H1 (cell line): ENCODE results near the gene WDR7. TPM values are rescaled to one million over a fixed set of nuclear protein-coding genes. Genes with fewer than 3 reads are reported as not detected.

Experiments
- CTCF ChIA-PET: fragments of 300-600 bp; sonication (Branson Sonifier 250); formaldehyde crosslinking; loops from one replicate; lab custom pipeline; 2021; ENCODE audit not compliant: partially characterized antibody; lab: Charles Lee
- POLR2A ChIA-PET: fragments of 300-600 bp; sonication (Branson Sonifier 250); formaldehyde crosslinking; loops from one replicate; lab custom pipeline; 2021; ENCODE audit warnings: inconsistent platforms; ENCODE audit not compliant: partially characterized antibody; lab: Charles Lee
- DNase-seq, 2 experiments: peaks; one replicate each; pipeline versions ENCODE4 v3.0.0 to v3.0.0-alpha.2; 2010 to 2022; ENCODE audit warnings: low spot score in 2 of 2, low read depth in 1 of 2, mixed read lengths in 1 of 2
- FAIRE-seq: peaks from 2 replicates; lab custom pipeline; 2011; peaks lifted over from hg19 to GRCh38; lab: Jason Lieb, UNC
- H2AFZ ChIP-seq: 2 replicates; pipeline ENCODE4 v1.8.1; 2012; ENCODE audit warnings: low read length, inconsistent platforms
- H2AK5ac ChIP-seq: 2 replicates; pipeline ENCODE4 v1.6.1; 2013; ENCODE audit warnings: low read depth, low read length
- H2BK120ac ChIP-seq: replicated peaks from 2 replicates; pipeline ENCODE3; 2013; ENCODE audit warnings: low read depth, low read length, inconsistent platforms
- H2BK12ac ChIP-seq: 2 replicates; pipeline ENCODE4 v1.6.1; 2013; ENCODE audit warnings: low read depth, low read length
- H2BK15ac ChIP-seq: 2 replicates; pipeline ENCODE4 v1.6.1; 2013; ENCODE audit warnings: low read length
- H2BK20ac ChIP-seq: 2 replicates; pipeline ENCODE4 v1.6.1; 2013; ENCODE audit warnings: low read length
- H2BK5ac ChIP-seq: 2 replicates; pipeline ENCODE4 v1.6.1; 2013; ENCODE audit warnings: low read depth, low read length
- H3K14ac ChIP-seq: 2 replicates; pipeline ENCODE4 v1.6.1; 2013; ENCODE audit warnings: inconsistent platforms; ENCODE audit not compliant: insufficient read length
- H3K18ac ChIP-seq: 2 replicates; pipeline ENCODE4 v1.6.1; 2013; ENCODE audit warnings: low read length; ENCODE audit errors: extremely low read depth
- H3K23ac ChIP-seq: 2 replicates; pipeline ENCODE4 v1.6.1; 2013; ENCODE audit warnings: inconsistent platforms; ENCODE audit not compliant: insufficient read length
- H3K23me2 ChIP-seq: 2 replicates; pipeline ENCODE4 v1.6.1; 2013; ENCODE audit warnings: low read depth, low read length
- H3K27ac ChIP-seq: 2 replicates; pipeline ENCODE4 v1.6.1; 2011; ENCODE audit warnings: low read depth, low read length, inconsistent platforms
- H3K27me3 ChIP-seq, 4 experiments: replicated peaks in 1 of 4; 1 replicate in 1 of 4; 2 replicates in 3 of 4; pipeline versions ENCODE4 v1.6.1 to v1.8.1; 2011 to 2013; ENCODE audit warnings: low read length in 3 of 4, mild to moderate bottlenecking in 3 of 4, inconsistent platforms in 2 of 4, mixed read lengths in 2 of 4, moderate library complexity in 1 of 4; ENCODE audit not compliant: control insufficient read depth in 3 of 4, insufficient read depth in 3 of 4; ENCODE audit errors: extremely low read depth in 1 of 4
- H3K36me3 ChIP-seq, 4 experiments: 2 replicates each; pipeline versions ENCODE4 v1.6.1 to v1.8.1; 2011 to 2013; ENCODE audit warnings: mild to moderate bottlenecking in 4 of 4, low read length in 3 of 4, moderate library complexity in 2 of 4, control low read depth in 1 of 4, inconsistent platforms in 1 of 4; ENCODE audit not compliant: insufficient read depth in 4 of 4, control insufficient read depth in 2 of 4
- H3K4ac ChIP-seq: replicated peaks from 2 replicates; pipeline ENCODE3; 2013; ENCODE audit warnings: low read length, low read depth, mixed read lengths, inconsistent platforms; ENCODE audit not compliant: insufficient read length
- H3K4me1 ChIP-seq, 4 experiments: replicated peaks in 1 of 4; 1 replicate in 1 of 4; 2 replicates in 3 of 4; pipeline versions ENCODE4 v1.6.1 to v1.8.1; 2011 to 2013; ENCODE audit warnings: low read length in 3 of 4, inconsistent platforms in 2 of 4, mixed read lengths in 1 of 4; ENCODE audit not compliant: insufficient read depth in 4 of 4, control insufficient read depth in 3 of 4
- H3K4me2 ChIP-seq, 2 experiments: 2 replicates each; pipeline versions ENCODE4 v1.6.1 to v1.8.1; 2011 to 2013; ENCODE audit warnings: low read depth in 2 of 2, low read length in 2 of 2, control low read depth in 1 of 2, inconsistent platforms in 1 of 2, mild to moderate bottlenecking in 1 of 2; ENCODE audit not compliant: insufficient read depth in 1 of 2
- H3K4me3 ChIP-seq, 4 experiments: fragments of 200-600, 300-600 bp in 1 of 4; sonication (generic), shearing (Covaris generic), sonication (Bioruptor Twin) in 1 of 4; 2 replicates each; pipeline versions ENCODE4 v1.5.1 to v1.8.1; 2011 to 2016; ENCODE audit warnings: low read length in 4 of 4, low read depth in 3 of 4, control low read depth in 2 of 4, inconsistent platforms in 2 of 4, mild to moderate bottlenecking in 2 of 4, mixed read lengths in 1 of 4, moderate library complexity in 1 of 4; ENCODE audit not compliant: insufficient read depth in 2 of 4; ENCODE audit errors: extremely low read depth in 1 of 4
- H3K56ac ChIP-seq: replicated peaks from 2 replicates; pipeline ENCODE3; 2013; ENCODE audit warnings: low read depth, mild to moderate bottlenecking, mixed read lengths, low read length, inconsistent platforms; ENCODE audit not compliant: insufficient read length
- H3K79me1 ChIP-seq: 2 replicates; pipeline ENCODE4 v1.6.1; 2013; ENCODE audit warnings: low read depth, low read length, control low read depth
- H3K79me2 ChIP-seq, 2 experiments: 2 replicates each; pipeline versions ENCODE4 v1.6.1 to v1.8.1; 2012 to 2013; ENCODE audit warnings: low read length in 2 of 2, mild to moderate bottlenecking in 2 of 2, inconsistent platforms in 1 of 2; ENCODE audit not compliant: insufficient read depth in 2 of 2, control insufficient read depth in 1 of 2
- H3K9ac ChIP-seq, 4 experiments: replicated peaks in 1 of 4; 1 replicate in 1 of 4; 2 replicates in 3 of 4; pipeline versions ENCODE4 v1.6.1 to v1.8.1; 2011 to 2013; ENCODE audit warnings: low read depth in 3 of 4, low read length in 3 of 4, control low read depth in 2 of 4, mild to moderate bottlenecking in 2 of 4, moderate library complexity in 2 of 4, inconsistent platforms in 1 of 4; ENCODE audit errors: extremely low read depth in 1 of 4
- H3K9me3 ChIP-seq, 2 experiments: 2 replicates each; pipeline versions ENCODE4 v1.6.1 to v1.8.1; 2012 to 2013; ENCODE audit warnings: mild to moderate bottlenecking in 2 of 2, moderate library complexity in 2 of 2, control low read depth in 1 of 2, inconsistent platforms in 1 of 2, low read depth in 1 of 2, low read length in 1 of 2, mixed read lengths in 1 of 2; ENCODE audit not compliant: insufficient read depth in 2 of 2
- H4K20me1 ChIP-seq, 2 experiments: replicated peaks in 1 of 2; 2 replicates each; pipeline versions ENCODE3 to v1.8.1; 2011 to 2013; ENCODE audit warnings: inconsistent platforms in 2 of 2, low read length in 2 of 2, mild to moderate bottlenecking in 1 of 2; ENCODE audit not compliant: insufficient read depth in 2 of 2, control insufficient read depth in 1 of 2
- H4K5ac ChIP-seq: 2 replicates; pipeline ENCODE4 v1.6.1; 2013; ENCODE audit warnings: low read length, low read depth, mixed read lengths, inconsistent platforms; ENCODE audit not compliant: insufficient read length
- H4K8ac ChIP-seq: 2 replicates; pipeline ENCODE4 v1.8.0; 2013; ENCODE audit warnings: mild to moderate bottlenecking, moderate library complexity, low read length, inconsistent platforms; ENCODE audit not compliant: insufficient read depth; ENCODE audit errors: extremely low read depth
- H4K91ac ChIP-seq: replicated peaks from 2 replicates; pipeline ENCODE3; 2013; ENCODE audit warnings: low read length, mixed read lengths, inconsistent platforms; ENCODE audit not compliant: insufficient read length
- CBX5 ChIP-seq: fragments of 300-800, 300-1000 bp; sonication (generic); IDR thresholded peaks from 2 replicates; pipeline ENCODE4 v1.7.1; 2016; ENCODE audit warnings: antibody characterized with exemption, low read length, low read depth
- CBX8 ChIP-seq: fragments of 300-800, 300-1000 bp; sonication (generic); IDR thresholded peaks from 2 replicates; pipeline ENCODE4 v1.7.1; 2016; ENCODE audit warnings: low read depth, low read length, borderline replicate concordance
- CEBPB ChIP-seq: IDR thresholded peaks from 2 replicates; pipeline ENCODE4 v1.6.1; 2012; ENCODE audit warnings: low read depth, low read length
- HDAC6 ChIP-seq: IDR thresholded peaks from one replicate; pipeline ENCODE4 v1.7.1; 2012; ENCODE audit warnings: low read depth, mild to moderate bottlenecking, inconsistent platforms, low read length, moderate library complexity
- KDM4A ChIP-seq: IDR thresholded peaks from one replicate; pipeline ENCODE4 v1.7.1; 2012; ENCODE audit warnings: low read depth, mild to moderate bottlenecking, moderate library complexity, low read length, inconsistent platforms; ENCODE audit not compliant: severe bottlenecking
- NRF1 ChIP-seq: IDR thresholded peaks from 2 replicates; pipeline ENCODE4 v1.6.1; 2011; ENCODE audit warnings: mild to moderate bottlenecking, low read depth, low read length, improper control_type of control experiment
- RBBP5 ChIP-seq: IDR thresholded peaks from 2 replicates; pipeline ENCODE4 v1.7.1; 2012; ENCODE audit warnings: low read depth, mild to moderate bottlenecking, inconsistent platforms, low read length, moderate library complexity, borderline replicate concordance
- RXRA ChIP-seq: IDR thresholded peaks from 2 replicates; pipeline ENCODE4 v1.6.1; 2011; ENCODE audit warnings: low read depth, mild to moderate bottlenecking, low read length, moderate library complexity; ENCODE audit not compliant: insufficient read depth
- SAP30 ChIP-seq: fragments of 300-600 bp; sonication (generic); IDR thresholded peaks from 2 replicates; pipeline ENCODE4 v1.7.1; 2012; ENCODE audit warnings: low read length, moderate library complexity, mild to moderate bottlenecking, inconsistent platforms; ENCODE audit not compliant: insufficient read depth, insufficient replicate concordance
- SIN3A ChIP-seq, 2 experiments: IDR thresholded peaks in 1 of 2; conservative IDR thresholded peaks in 1 of 2; 2 replicates each; pipeline ENCODE4 v1.6.1; 2011 to 2012; ENCODE audit warnings: low read length in 2 of 2, improper control_type of control experiment in 1 of 2, low read depth in 1 of 2, mild to moderate bottlenecking in 1 of 2
- SIRT6 ChIP-seq: IDR thresholded peaks from one replicate; pipeline ENCODE4 v1.7.1; 2012; ENCODE audit warnings: low read length, inconsistent platforms
- SP2 ChIP-seq: IDR thresholded peaks from 2 replicates; pipeline ENCODE4 v1.6.1; 2012; ENCODE audit warnings: mild to moderate bottlenecking, low read length, inconsistent platforms
- TEAD4 ChIP-seq: IDR thresholded peaks from 2 replicates; pipeline ENCODE4 v1.6.1; 2012; ENCODE audit warnings: low read depth, low read length, inconsistent platforms, mixed read lengths
- YY1 ChIP-seq: IDR thresholded peaks from 2 replicates; pipeline ENCODE4 v1.6.1; 2011; ENCODE audit warnings: low read depth, mild to moderate bottlenecking, low read length
- WGBS, 2 experiments: shearing (Covaris generic) in 1 of 2; methylation state at CpG; one replicate each; pipeline versions ENCODE4 v1.1.6 to v1.1.7; 2013 to 2015; ENCODE audit warnings: low lambda C conversion rate in 2 of 2, mixed read lengths in 2 of 2, inconsistent platforms in 1 of 2, low coverage in 1 of 2, missing lambda C conversion rate in 1 of 2; ENCODE audit not compliant: insufficient replicate concordance in 2 of 2, insufficient coverage in 1 of 2, insufficient read length in 1 of 2; ENCODE audit errors: extremely low coverage in 1 of 2, missing lambda C conversion rate in 1 of 2; 5-methylcytosine and 5-hydroxymethylcytosine counted together
- polyA plus RNA-seq, 7 experiments: library from polyadenylated mRNA; depleted of rRNA in 3 of 7; stranded (reverse) in 5 of 7; unstranded in 2 of 7; fragments of >200 nt in 5 of 7; fragments of 200-250 nt in 2 of 7; gene quantifications; 1 replicate in 5 of 7; 2 replicates in 1 of 7; 4 replicates in 1 of 7; pipeline versions ENCODE4 v1.2.1 to v1.2.3, GENCODE V29; 2011 to 2013; ENCODE audit warnings: missing spikeins in 2 of 7, mixed read lengths in 2 of 7
- total RNA-seq: library from RNA; stranded (reverse); fragmentation: NEBNext Ultra II Directional; extraction: Animal tissue kit (Norgen Biotek cat#: 25700); gene quantifications from 2 replicates; pipeline ENCODE4 v1.2.1, GENCODE V29; 2021

WDR7 gene
- total and polyA plus RNA-seq, 2 of the 8 experiments (the other 6 are each of a cell fraction or from before 2014, with no cell fraction given) = 5.5 to 15.2 TPM

DNA sequence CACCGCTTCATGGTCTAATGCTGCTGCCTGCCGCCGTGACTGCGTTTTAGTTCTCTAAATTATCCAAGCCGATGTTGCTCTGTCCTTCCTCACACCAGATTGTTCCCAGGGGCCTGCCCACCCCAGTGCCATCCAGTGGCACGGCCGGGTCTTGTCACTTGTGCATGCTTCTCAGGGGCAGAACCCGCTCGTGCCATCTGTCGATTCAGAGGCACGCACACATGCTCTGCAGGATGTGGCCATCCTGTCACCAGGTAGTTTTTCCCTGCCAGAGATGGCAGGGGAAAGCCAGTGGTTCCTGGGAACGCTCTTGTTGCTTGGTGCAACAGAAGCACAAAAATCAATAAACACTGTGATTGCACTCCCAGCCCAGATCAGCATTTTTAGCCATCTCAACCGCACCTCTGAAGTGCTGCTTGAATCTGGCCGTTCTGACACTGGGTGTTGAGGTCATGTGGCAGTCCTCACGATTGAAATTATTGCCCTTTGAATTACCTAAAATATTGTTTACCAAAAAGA lies 376.1 kb downstream of the WDR7 start:
- no peak overlapping the region for H2BK5ac ChIP-seq
- H3K9ac ChIP-seq = no peak overlapping the region
- peak overlapping the region; percentile 46 for H4K91ac ChIP-seq
- H3K79me1 ChIP-seq = no peaks in the 10 kb centered on the region
- no peak overlapping the region for H4K8ac ChIP-seq
- H3K4ac ChIP-seq = no peak overlapping the region
- 94% methylated on average over 11 of the region's 15 CpGs; no CpG with 5 or more reads in 1 of the 2 experiments for WGBS, 2 experiments
- no peaks in the 10 kb centered on the region for H3K23me2 ChIP-seq
- H3K9me3 ChIP-seq = no peaks in the 10 kb centered on the region
- no peaks in the 10 kb centered on the region for H3K79me2 ChIP-seq
- H3K27me3 ChIP-seq = no peaks in the 10 kb centered on the region
- TF ChIP-seq YY1 (no peak), SIRT6 (no peak), CBX8 (no peak), RXRA (no peak), KDM4A (no peak), SIN3A (conservative IDR thresholded peaks at IDR 0.05 in 1 of 2, IDR thresholded peaks at IDR 0.05 in 1 of 2; ENCODE audit: low read depth in 1 of 2, low read length in 2 of 2) (no peak), NRF1 (no peak), TEAD4 (no peak), CEBPB (no peak), CBX5 (no peak), SP2 (no peak), HDAC6 (no peak), RBBP5 (no peak), SAP30 (no peak)
- H2BK12ac ChIP-seq = no peak overlapping the region
- no peak overlapping the region for H3K27ac ChIP-seq
- no peaks in the 10 kb centered on the region; a peak in 2 of 7 replicates for H3K4me1 ChIP-seq
- no peak overlapping the region for H3K23ac ChIP-seq
- no peak overlapping the region for H2AFZ ChIP-seq
- H4K20me1 ChIP-seq = no peaks in the 10 kb centered on the region
- no peak overlapping the region for H2AK5ac ChIP-seq
- no peak overlapping the region for H3K18ac ChIP-seq
- ChIA-PET POLR2A (no interaction called here), CTCF (interaction anchor here (1.1 to 1.6 kb wide), 2 partner anchors 31 to 94 kb away, joined by 3 to 4 read pairs; no protein-coding TSS in a partner anchor)
- no peak overlapping the region for H2BK15ac ChIP-seq
- FAIRE-seq (no peak), DNase-seq (no peak)
- no peak overlapping the region for H3K14ac ChIP-seq
- no peaks in the 10 kb centered on the region for H3K36me3 ChIP-seq
- H2BK120ac ChIP-seq = no peak overlapping the region
- no peak overlapping the region for H3K56ac ChIP-seq
- no peak overlapping the region for H3K4me2 ChIP-seq
- H3K4me3 ChIP-seq = no peak overlapping the region
- H4K5ac ChIP-seq = no peak overlapping the region
- H2BK20ac ChIP-seq = no peak overlapping the region
